PC-3 (cell line): ENCODE data around the gene PSMA4. TPM values are rescaled to one million over a fixed set of nuclear protein-coding genes. Genes with fewer than 3 reads are reported as not detected.

Experiments
- ATAC-seq: fragments of 200-7000 bp; cut with Tn5 transposase; 2 replicates; pipeline ENCODE4 v1.9.1; 2020; ENCODE audit warnings: mild to moderate bottlenecking, moderate library complexity
- BruUV-seq: library from RNA; stranded (reverse); fragments of 400-500 nt; replicated peaks from 2 replicates; lab custom pipeline; 2021; lab: Mats Ljungman, UMichigan
- CTCF ChIA-PET: fragments of 300-600 bp; sonication (Branson Sonifier 250); formaldehyde crosslinking; loops from one replicate; lab custom pipeline; 2022; ENCODE audit warnings: antibody characterized with exemption; lab: Charles Lee
- POLR2A ChIA-PET: fragments of 300-600 bp; sonication (Branson Sonifier 250); formaldehyde crosslinking; loops from one replicate; lab custom pipeline; 2022; ENCODE audit warnings: antibody characterized with exemption; ENCODE audit not compliant: unreplicated experiment; lab: Charles Lee
- DNase-seq: peaks from one replicate; pipeline ENCODE4 v3.0.0-alpha.2; 2015
- H2AFZ ChIP-seq: fragments of 300-600 bp; sonication (generic); 2 replicates; pipeline ENCODE4 v1.6.0; 2016; ENCODE audit warnings: antibody characterized with exemption, low read length
- H3F3A ChIP-seq: fragments of 300-600 bp; sonication (generic); one replicate; pipeline ENCODE4 v1.6.0; 2017; ENCODE audit warnings: antibody characterized with exemption, low read length, control low read depth, mild to moderate bottlenecking; ENCODE audit not compliant: unreplicated experiment
- H3K27ac ChIP-seq: fragments of 300-600 bp; sonication (generic); 2 replicates; pipeline ENCODE4 v1.5.1; 2016; ENCODE audit warnings: mild to moderate bottlenecking, low read length
- H3K27me3 ChIP-seq: fragments of 300-600 bp; sonication (generic); 2 replicates; pipeline ENCODE4 v1.6.1; 2016; ENCODE audit warnings: low read length, mixed read lengths
- H3K36me3 ChIP-seq: fragments of 300-600 bp; sonication (generic); 2 replicates; pipeline ENCODE4 v1.6.1; 2016; ENCODE audit warnings: low read depth, mixed run types, low read length, mixed read lengths
- H3K4me1 ChIP-seq: fragments of 300-600 bp; sonication (generic); 2 replicates; pipeline ENCODE4 v1.5.1; 2016; ENCODE audit warnings: low read length; ENCODE audit not compliant: insufficient read depth
- H3K4me2 ChIP-seq: fragments of 300-600 bp; sonication (generic); 2 replicates; pipeline ENCODE4 v1.6.0; 2016; ENCODE audit warnings: low read length
- H3K4me3 ChIP-seq: fragments of 300-600 bp; sonication (generic); 2 replicates; pipeline ENCODE4 v1.5.1; 2016; ENCODE audit warnings: mild to moderate bottlenecking, low read length, mixed read lengths
- H3K79me2 ChIP-seq: fragments of 300-600 bp; sonication (generic); 2 replicates; pipeline ENCODE4 v1.6.1; 2017; ENCODE audit warnings: low read length, mixed read lengths
- H3K9ac ChIP-seq: fragments of 300-600 bp; sonication (generic); 2 replicates; pipeline ENCODE4 v1.6.0; 2016; ENCODE audit warnings: mild to moderate bottlenecking, low read length
- H3K9me2 ChIP-seq: fragments of 300-600 bp; sonication (generic); replicated peaks from 2 replicates; pipeline ENCODE4 v1.6.1; 2016; ENCODE audit warnings: mixed run types, low read length, mixed read lengths
- H3K9me3 ChIP-seq: fragments of 300-600 bp; sonication (generic); 2 replicates; pipeline ENCODE4 v1.6.1; 2016; ENCODE audit warnings: low read length, mixed read lengths
- H4K20me1 ChIP-seq: fragments of 300-600 bp; sonication (generic); 2 replicates; pipeline ENCODE4 v1.6.1; 2016; ENCODE audit warnings: low read length, mixed read lengths
- CTCF ChIP-seq: fragments of 300-600 bp; sonication (generic); conservative IDR thresholded peaks from 2 replicates; pipeline ENCODE4 v1.5.1; 2017; ENCODE audit warnings: antibody characterized with exemption, low read depth, mild to moderate bottlenecking, low read length
- EZH2 ChIP-seq: fragments of 300-600 bp; sonication (generic); IDR thresholded peaks from one replicate; pipeline ENCODE4 v1.6.1; 2017; ENCODE audit warnings: antibody characterized with exemption, mild to moderate bottlenecking, low read length; ENCODE audit not compliant: unreplicated experiment
- EZH2phosphoT487 ChIP-seq: fragments of 300-600 bp; sonication (generic); IDR thresholded peaks from 2 replicates; pipeline ENCODE4 v1.6.1; 2018; ENCODE audit warnings: mild to moderate bottlenecking, antibody characterized with exemption, low read length, borderline replicate concordance
- intact Hi-C: fragments of 100-400 bp; cut with micrococcal nuclease; formaldehyde crosslinking; loops from 2 replicates; pipeline ENCODE4 v1.9.0; 2023
- total RNA-seq: library from RNA; depleted of rRNA; stranded (reverse); fragments of >200 nt; gene quantifications from 2 replicates; pipeline ENCODE4 v1.2.3, GENCODE V29; 2014

PSMA4 gene
- total RNA-seq, 1 experiment from 2014 or later: 245 TPM

- DNase-seq (peak; percentile 11), ATAC-seq (peak; percentile 31)
- no peaks in the 10 kb centered on the region for H3F3A ChIP-seq
- no peaks in the 10 kb centered on the region for H3K9me2 ChIP-seq
- no peaks in the 10 kb centered on the region for H3K9me3 ChIP-seq
- H3K4me3 ChIP-seq: peak overlapping the region; percentile 99
- no peaks in the 10 kb centered on the region for H3K27me3 ChIP-seq
- ChIA-PET CTCF (no interaction called here), POLR2A (interaction anchor here (0.5 to 1.1 kb wide), 3 partner anchors 12 to 325 kb away, joined by 3 to 14 read pairs (median 7); no protein-coding TSS in a partner anchor)
- H3K9ac ChIP-seq: peak overlapping the region; percentile 93
- H3K4me2 ChIP-seq: peak overlapping the region; percentile 83
- TF ChIP-seq EZH2 (no peak), CTCF (no peak), EZH2phosphoT487 (no peak)
- peaks cover 9% of the 10 kb centered on the region; the same call in 1 of the 2 replicates for H4K20me1 ChIP-seq
- peak overlapping the region; percentile 80 for H2AFZ ChIP-seq
- peaks cover 38% of the 10 kb centered on the region for H3K36me3 ChIP-seq
- H3K79me2 ChIP-seq: peaks cover 42% of the 10 kb centered on the region
- BruUV-seq: TSS peak; percentile 46
- H3K27ac ChIP-seq: peak overlapping the region; percentile 69
- peaks cover 18% of the 10 kb centered on the region for H3K4me1 ChIP-seq
- intact Hi-C loops: loop anchor here (5.0 kb wide), 1 partner anchor 34 kb away; the partner anchor contains the start of gene HYKK
Measured at GRCh38 chr15:78540871-78541743, 863 bp downstream of the PSMA4 start.

GRCh38 chr15:78541744-78542034, 1.4 kb downstream of the PSMA4 start:
- POLR2A ChIA-PET: interaction anchor here (0.5 kb wide), 1 partner anchor 324 kb away, joined by 14 read pairs; no protein-coding TSS in a partner anchor

More at GRCh38 chr15:78541744-78542034, 1.4 kb downstream of the PSMA4 start:
- Histone ChIP-seq H3K9me3 (no peaks in the 10 kb centered on the region), H3K4me3 (peak overlapping the region; percentile 99), H3K4me1 (peaks cover 18% of the 10 kb centered on the region), H3K36me3 (peaks cover 43% of the 10 kb centered on the region), H3K27me3 (no peaks in the 10 kb centered on the region), H3K9me2 (no peaks in the 10 kb centered on the region), H3K9ac (peak overlapping the region; percentile 93), H3K4me2 (peak overlapping the region; percentile 83), H4K20me1 (peaks cover 9% of the 10 kb centered on the region; the same call in 1 of the 2 replicates), H3K79me2 (peaks cover 42% of the 10 kb centered on the region), H2AFZ (no peak overlapping the region), H3K27ac (no peak overlapping the region), H3F3A (no peaks in the 10 kb centered on the region)
- BruUV-seq: no TSS peak
- DNase-seq (no peak), ATAC-seq (no peak)
- intact Hi-C loops: loop anchor here (5.0 kb wide), 1 partner anchor 34 kb away; the partner anchor contains the start of gene HYKK
- CTCF ChIA-PET: no interaction called here
- TF ChIP-seq EZH2phosphoT487 (no peak), CTCF (no peak), EZH2 (no peak)
